ENCODE results near the gene BAG1.

Gene BAG1

GRCh38 chr9:33273266-33273971 lies 8.9 kb upstream of the BAG1 start:
- no peak for DNase-seq

- DNase-seq, result no peak
These were observed 7.6 kb upstream of the BAG1 start for GRCh38 chr9:33272061-33272460.

- DNase-seq, result no peak
These were observed 5.6 kb upstream of the BAG1 start for GRCh38 chr9:33270146-33270545.

- no peak for DNase-seq
These were observed 2.8 kb upstream of the BAG1 start for GRCh38 chr9:33267151-33267767.

GRCh38 chr9:33265211-33265865 lies 830 bp upstream of the BAG1 start:
- no peak for DNase-seq

GRCh38 chr9:33264003-33264472 lies 470 bp downstream of the BAG1 start:
- peak in 1 of 2 experiments; percentile 37 for DNase-seq

- no peak for DNase-seq
These were observed 1.1 kb downstream of the BAG1 start for GRCh38 chr9:33263131-33264002.

GRCh38 chr9:33260372-33260771 lies 4.1 kb downstream of the BAG1 start:
- DNase-seq, result no peak

- no peak for DNase-seq
These were observed 7.2 kb downstream of the BAG1 start for GRCh38 chr9:33257276-33257675.

- no peak for DNase-seq
These were observed 8.3 kb downstream of the BAG1 start for GRCh38 chr9:33256236-33256635.

- DNase-seq, result no peak
These were observed 9.0 kb downstream of the BAG1 start for GRCh38 chr9:33255471-33255870.

- DNase-seq, result no peak
These were observed 9.5 kb downstream of the BAG1 start for GRCh38 chr9:33255014-33255413.

GRCh38 chr9:33254211-33254610 lies 10.3 kb downstream of the BAG1 start:
- no peak for DNase-seq

- no peak for DNase-seq
These were observed 14.0 kb downstream of the BAG1 start for GRCh38 chr9:33250458-33250995.

GRCh38 chr9:33249983-33250382 lies 14.5 kb downstream of the BAG1 start:
- DNase-seq, result no peak

- no peak for DNase-seq
These were observed 15.3 kb downstream of the BAG1 start for GRCh38 chr9:33249087-33249658.

- DNase-seq, result no peak
These were observed 15.9 kb downstream of the BAG1 start for GRCh38 chr9:33248606-33249005.

- no peak for DNase-seq
These were observed 18.1 kb downstream of the BAG1 start for GRCh38 chr9:33246269-33246860.

- DNase-seq, result no peak
These were observed 19.2 kb downstream of the BAG1 start for GRCh38 chr9:33245341-33245740.

- DNase-seq, result no peak
These were observed 20.2 kb downstream of the BAG1 start for GRCh38 chr9:33244137-33244784.

GRCh38 chr9:33242609-33243134 lies 21.8 kb downstream of the BAG1 start:
- DNase-seq, result no peak
